ENCODE results near the gene ALPL.
"Not testable (repeated sequence)": the region's sequence is repeated elsewhere in the genome, so short reads cannot be mapped to it uniquely, and the experiment has no call there.

Gene ALPL

DNA sequence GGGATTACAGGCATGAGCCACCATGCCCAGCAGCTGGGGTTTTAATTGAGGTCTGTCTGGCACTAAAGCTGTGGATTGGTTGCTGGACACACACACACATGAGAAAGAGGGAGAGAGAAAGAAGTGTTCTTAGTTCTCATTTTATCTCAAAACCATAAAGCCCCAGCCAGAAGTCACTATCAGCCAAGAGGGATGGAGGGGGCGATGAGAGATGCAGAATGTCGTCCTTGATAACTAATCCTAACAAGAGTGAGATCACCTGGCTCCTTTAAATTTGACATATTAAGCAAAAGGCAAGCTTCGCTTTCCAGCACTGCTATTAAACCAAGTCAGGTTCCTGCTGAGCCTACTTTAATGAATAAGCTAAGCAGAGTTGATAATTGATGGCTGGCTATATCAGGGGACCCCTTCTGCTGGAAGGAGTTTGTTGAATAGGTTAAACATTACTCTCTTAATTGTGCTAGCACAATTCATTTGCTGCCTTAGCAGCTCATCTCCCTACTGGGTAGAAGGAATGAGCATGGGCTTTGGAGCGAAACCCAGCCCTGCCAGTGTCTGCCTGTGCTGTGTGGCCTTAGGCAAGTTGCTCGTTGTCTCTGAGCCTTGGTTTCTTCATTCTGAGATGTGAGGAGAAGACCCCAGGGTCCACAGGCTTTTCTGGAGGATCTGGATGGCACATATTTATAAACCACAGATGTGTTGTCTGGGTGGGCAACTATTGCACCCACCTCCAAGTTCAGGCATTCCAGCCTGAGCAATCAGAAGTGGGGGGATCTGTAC, 50.8 kb downstream of the ALPL start:
- no peak for DNase-seq (ENCODE audit: low read depth in 2 of 2)

DNA sequence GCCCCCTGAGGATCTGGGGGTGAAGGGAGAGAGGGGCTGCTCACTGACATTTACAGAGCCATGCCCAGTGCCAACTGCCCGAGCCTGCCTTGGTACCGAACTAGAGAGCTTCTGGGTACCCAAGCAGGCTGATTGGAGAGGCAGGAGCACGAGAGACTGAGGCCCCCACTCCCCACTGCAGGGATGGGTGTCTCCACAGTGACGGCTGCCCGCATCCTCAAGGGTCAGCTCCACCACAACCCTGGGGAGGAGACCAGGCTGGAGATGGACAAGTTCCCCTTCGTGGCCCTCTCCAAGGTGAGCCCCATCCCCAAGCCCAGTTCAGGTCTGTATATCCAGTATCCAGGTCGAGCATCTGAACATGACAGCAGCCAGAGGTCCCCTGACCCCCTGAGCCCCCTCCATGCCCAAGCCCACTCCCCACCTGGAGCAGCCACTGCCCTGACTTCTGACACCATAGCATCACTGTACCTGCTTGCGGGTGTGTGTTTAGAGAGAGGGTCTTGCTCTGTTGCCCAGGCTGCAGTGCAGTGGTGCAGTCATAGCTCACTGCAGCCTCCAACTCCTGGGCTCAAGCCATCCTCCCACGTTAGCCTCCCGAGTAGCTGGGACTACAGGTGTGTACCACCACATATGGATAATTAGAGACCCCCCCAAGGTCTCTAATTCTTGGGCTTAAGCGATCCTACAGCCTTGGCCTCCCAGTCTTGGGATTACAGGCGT, 51.9 kb downstream of the ALPL start:
- no peak for DNase-seq (ENCODE audit: low read depth in 2 of 2)

DNA sequence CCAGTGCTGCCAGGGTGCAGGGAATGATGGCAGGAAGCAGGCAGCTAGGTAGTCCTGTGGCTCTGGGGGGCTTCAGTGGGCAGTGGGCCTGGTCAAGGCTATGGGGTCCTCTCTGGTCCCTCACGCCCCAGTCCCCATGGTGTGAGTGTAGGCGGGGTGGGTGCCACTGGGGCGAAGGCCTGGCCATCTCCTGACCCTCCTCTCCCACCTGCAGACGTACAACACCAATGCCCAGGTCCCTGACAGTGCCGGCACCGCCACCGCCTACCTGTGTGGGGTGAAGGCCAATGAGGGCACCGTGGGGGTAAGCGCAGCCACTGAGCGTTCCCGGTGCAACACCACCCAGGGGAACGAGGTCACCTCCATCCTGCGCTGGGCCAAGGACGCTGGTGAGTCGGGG, 53.7 kb downstream of the ALPL start:
- DNase-seq (ENCODE audit: low read depth in 2 of 2) = no peak

DNA sequence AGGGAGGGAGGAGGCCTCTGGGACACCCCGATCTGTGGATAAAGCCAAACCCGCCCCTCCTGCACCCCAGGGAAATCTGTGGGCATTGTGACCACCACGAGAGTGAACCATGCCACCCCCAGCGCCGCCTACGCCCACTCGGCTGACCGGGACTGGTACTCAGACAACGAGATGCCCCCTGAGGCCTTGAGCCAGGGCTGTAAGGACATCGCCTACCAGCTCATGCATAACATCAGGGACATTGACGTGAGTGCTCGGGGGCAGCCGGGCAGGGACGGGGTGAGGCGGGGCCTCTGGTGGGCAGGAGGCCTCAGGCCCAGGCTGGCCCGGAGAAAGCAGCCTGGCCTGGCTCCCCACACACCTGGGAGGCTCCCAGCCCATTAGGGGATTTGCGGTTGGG, 54.7 kb downstream of the ALPL start:
- no peak for DNase-seq (ENCODE audit: low read depth in 2 of 2)

DNA sequence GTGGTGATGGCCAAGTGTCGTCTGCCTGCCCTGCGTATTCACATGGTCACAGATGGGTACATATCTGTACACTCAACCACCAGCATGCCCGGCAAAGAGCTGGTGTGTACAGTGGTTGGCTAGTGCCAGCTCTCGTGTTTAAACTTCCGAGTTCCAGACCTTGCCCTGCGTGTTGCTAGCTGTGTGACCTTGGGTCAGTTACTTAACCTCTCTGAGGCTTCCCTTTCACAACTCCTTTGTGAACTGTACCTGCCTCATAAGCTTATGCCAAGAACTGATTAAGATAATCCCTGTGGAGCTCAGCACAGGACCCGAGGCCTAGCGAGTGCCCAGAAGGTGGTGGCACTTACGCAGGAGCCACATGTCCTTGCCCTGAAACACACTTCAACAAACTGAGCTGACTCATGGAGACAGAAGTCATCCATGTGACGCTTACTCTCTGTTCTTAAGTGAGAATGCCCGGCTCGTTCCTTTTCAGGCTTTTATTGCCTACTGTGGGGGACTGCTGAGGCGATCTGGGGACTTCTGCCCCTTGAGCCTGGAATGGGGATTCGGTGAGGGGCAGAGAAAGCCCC, 55.4 kb downstream of the ALPL start:
- no peak for DNase-seq (ENCODE audit: low read depth in 2 of 2)

DNA sequence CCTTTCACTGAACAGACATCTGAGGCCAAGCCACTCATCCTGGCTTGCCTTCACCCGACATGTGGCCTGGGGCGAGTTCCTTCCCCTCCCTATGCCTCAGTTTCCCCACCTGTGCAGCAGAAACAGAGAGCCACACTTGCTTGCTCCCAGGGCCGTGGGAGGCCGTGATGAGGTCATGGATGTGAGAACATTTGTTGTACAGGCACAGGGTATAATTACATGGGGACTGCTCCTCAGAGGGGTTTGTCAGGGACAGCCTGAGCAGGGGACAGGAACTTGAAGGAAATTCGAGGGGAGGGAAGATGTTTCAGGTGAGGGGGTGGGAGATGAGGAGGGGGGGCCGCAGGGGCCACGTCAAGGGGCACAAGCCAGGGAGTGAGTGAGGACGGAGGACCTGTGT, 56.1 kb downstream of the ALPL start:
- no peak for DNase-seq (ENCODE audit: low read depth in 2 of 2)

DNA sequence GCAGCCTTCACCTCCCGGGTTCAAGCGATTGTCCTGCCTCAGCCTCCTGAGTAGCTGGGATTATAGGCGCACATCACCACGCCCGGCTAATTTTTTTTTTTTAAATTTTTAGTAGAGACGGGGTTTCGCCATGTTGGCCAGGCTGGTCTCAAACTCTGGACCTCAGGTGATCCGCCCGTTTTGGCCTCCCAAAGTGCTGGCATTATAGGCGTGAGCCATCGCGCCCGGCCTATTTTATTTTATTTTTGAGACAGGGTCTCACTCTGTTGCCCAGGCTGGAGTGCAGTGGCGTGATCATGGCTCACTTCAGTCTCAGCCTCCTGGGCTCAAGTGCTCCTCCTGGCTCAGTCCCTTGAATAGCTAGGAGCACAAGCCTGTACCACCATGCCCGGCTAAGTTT, 57.1 kb downstream of the ALPL start:
- DNase-seq (ENCODE audit: low read depth in 2 of 2) = not testable (repeated sequence)

DNA sequence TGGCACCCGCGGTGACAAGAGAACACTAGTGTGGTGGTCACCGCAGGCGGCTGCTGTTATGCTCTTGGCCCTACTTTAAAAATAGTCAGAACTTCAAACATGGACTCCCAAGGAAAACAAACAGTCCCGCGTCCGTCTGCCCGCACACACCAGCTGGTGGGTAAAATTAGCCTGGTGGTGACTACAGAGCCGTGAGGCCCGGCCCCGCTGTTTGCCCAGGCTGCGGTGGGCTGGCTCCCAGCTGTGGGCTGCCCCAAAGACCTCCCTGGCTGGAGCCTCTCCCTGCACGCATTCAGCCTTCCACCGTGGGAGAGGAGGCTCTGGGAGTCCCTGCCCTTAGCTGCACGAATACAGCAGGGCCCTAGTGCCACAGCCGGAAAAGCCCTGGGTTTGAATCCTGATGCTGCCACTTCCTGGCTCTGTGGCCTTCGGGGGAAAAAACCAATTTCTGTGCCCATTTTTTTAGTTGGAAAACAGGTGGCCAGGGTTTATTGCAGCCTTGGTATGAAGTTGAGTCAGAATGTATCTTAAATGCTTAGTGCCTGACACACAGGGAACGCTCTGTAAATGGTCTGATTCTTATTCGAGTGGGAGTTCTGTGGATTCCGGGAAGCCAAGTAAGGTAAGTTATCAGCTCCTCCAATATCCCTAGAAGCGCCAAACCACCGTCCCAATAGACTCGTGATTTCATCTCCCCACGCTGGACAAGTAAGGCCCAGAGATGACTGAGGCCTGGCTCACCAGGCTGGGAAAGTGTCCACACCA, 58.2 kb downstream of the ALPL start:
- no peak for DNase-seq (ENCODE audit: low read depth in 2 of 2)

DNA sequence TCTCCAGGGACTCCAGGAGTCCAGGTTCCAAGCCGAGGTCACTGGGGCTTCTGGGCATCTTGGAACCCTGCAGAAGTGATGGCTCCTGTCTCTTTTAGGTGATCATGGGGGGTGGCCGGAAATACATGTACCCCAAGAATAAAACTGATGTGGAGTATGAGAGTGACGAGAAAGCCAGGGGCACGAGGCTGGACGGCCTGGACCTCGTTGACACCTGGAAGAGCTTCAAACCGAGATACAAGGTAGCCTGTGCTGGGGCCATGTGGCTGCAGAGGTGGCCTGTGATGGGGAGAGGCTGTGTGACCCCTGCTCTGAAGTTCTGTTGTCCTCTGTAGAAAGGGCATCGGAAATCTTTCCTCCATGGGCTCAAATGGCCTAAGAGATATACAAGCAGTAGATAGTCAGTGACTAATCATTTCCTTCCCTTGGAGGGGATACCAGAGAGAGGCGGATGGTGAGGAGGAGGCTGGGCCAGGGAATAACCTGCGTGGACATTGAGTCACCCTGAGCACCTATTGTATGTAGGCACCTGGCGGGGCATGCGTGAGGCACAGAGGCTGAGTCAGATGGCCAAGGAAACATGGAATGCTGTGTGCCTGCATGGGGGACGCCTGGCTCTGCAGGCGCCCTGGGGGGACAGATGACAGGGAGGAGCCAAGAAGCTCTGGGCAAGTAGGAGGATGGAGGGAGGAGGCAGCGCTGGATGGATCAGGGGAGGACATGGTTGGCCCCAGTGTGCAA, 59.0 kb downstream of the ALPL start:
- no peak for DNase-seq (ENCODE audit: low read depth in 2 of 2)

DNA sequence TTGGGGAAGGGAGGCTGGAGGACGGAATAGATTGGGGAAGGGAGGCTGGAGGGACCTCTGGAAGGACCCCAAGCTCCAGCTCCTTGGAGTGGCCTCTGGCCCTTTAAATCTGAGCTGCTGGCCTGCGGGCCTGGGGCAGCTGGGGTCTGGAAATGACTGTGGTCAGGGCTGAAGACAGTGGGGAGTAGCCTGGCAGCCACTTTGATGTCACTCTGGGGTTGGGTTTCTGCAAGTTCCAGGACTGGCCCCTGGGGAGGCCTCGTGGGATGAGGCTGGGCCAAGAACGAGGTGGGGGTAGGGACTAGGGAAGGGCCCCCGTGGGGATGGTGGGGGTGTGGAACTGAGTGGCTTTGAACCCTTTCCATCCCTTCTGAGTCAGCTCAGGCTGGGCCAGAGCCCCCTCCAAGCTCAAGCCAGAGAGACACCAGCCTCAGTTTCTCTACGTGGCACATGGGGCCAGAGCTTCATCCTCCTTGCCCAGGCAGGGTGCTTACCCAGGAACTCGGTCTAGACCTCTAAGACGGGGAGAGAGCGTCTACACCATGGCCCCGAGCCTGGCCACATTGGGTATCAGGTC, 59.7 kb downstream of the ALPL start:
- DNase-seq (ENCODE audit: low read depth in 2 of 2) = no peak

DNA sequence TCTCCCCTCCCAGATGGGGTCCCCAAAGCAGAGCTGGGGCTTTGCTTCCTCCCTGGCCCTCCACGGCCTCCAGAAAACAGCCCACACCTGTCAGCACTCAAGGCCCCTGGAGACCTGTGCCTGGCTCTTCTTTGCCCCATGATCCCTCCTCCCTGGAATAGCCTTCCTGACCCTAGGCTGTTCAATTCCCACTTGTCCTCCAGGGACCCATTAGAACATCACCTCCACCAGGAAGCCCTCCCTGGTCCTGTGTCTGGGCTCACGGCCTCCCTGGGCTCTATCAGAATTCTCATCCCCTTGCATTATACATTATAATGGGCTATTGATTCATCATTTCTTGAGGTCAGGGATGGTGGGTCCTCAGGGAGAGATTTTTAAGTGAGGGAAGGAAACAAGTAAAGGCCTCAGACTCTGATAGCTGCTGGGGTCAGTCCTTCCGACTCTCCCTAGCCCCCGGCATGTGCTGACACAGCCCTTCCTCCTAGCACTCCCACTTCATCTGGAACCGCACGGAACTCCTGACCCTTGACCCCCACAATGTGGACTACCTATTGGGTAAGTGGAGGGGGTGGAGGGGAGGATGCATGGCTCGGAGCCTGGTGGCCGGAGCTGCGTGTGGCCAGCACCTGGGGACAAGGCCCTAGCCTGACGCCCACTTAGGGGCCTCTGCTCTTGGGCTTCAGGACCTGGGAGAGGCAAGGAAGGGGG, 60.8 kb downstream of the ALPL start:
- no peak for DNase-seq (ENCODE audit: low read depth in 2 of 2)

DNA sequence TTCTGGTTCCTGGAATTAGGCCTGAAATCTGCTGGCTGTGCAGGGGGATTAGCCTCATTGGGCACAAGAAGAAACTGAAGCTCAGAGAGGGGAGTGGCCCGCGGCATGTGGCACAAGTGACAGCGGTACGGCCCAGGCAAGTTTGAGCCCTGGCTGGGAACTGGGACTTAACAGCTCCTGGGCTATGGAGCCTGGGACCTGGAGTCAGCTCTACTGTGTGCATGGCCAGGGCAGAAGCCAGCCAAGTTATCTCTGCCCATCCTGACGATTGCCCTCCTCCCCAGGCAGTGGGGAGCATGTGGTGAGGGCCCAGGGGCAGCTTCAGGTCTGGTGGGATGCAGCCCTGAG, 61.3 kb downstream of the ALPL start:
- no peak for DNase-seq (ENCODE audit: low read depth in 2 of 2)

DNA sequence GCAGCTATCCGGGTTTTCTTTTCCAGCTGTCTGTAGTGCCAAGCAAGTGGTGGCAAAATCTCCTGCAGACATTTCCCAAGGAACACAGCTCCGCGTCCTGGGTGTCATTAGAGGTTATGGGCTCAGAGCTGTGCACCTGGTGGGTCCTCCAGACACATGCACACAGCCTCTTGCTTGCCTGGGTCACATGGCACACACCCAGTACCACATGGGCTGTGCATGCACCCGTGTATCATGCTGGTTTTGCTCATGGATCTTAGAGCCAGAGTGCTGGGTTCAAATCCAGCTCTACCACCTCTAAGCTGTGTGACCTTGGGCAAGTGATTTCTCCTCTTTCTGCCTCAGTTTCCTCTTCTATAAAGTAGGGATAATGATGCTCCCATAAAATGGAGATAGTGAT, 61.7 kb downstream of the ALPL start:
- no peak for DNase-seq (ENCODE audit: low read depth in 2 of 2)

DNA sequence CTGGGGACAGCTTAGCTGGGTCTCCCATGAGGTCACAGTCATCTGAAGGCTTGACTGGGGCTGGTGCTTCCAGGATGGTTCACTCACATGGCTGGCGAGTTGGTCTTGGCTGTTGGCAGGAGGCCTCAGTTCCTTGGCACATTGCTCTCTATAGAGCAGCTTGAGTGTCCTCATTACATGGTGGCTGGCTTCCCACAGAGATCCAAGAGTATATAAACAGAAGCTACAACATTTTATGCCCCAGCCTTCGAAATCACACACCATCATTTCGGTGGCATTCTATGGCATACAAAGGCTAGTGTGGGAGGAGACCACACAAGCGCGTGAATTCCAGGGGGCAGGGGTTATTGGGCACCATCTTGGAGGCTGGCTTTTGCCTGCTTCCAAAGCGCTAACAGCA, 63.0 kb downstream of the ALPL start:
- no peak for DNase-seq (ENCODE audit: low read depth in 2 of 2)

DNA sequence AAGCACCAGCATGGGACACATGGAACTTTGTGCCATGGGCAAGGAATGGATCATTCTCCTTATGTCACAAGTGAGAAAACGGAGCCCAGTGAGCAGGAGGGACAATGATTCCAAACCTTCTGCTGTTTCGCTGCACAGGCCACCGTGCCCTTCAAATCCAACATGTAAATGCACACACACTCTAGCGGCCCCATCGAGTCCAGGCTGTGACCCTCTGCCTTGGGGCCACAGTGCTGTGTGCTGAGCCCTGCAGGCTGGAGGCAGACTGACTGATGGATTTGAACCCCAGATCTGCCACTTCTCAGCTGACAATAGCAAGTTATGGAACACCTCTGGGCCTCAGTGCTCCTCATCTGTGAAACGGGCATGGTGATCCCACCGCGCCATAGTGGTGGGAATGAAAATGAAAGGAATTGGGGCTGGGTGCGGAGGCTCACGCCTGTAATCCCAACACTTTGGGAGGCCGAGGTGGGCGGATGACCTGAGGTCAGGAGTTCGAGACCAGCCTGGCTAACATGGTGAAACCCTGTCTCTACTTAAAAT, 63.6 kb downstream of the ALPL start:
- DNase-seq (ENCODE audit: low read depth in 2 of 2) = no peak

DNA sequence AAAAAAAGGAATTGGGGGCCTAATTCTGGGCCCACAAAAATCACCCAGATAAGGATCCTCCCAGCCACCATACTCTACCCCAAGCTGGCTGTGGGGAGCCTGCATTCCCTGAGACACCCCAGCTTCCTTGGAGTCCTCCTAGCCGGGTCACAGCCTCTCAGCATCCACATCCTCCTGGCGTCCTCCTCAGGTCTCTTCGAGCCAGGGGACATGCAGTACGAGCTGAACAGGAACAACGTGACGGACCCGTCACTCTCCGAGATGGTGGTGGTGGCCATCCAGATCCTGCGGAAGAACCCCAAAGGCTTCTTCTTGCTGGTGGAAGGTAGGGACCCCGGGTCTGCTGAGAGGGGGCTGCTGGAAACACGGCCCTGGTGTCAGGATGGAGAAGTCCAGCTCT, 64.3 kb downstream of the ALPL start:
- no peak for DNase-seq (ENCODE audit: low read depth in 2 of 2)

DNA sequence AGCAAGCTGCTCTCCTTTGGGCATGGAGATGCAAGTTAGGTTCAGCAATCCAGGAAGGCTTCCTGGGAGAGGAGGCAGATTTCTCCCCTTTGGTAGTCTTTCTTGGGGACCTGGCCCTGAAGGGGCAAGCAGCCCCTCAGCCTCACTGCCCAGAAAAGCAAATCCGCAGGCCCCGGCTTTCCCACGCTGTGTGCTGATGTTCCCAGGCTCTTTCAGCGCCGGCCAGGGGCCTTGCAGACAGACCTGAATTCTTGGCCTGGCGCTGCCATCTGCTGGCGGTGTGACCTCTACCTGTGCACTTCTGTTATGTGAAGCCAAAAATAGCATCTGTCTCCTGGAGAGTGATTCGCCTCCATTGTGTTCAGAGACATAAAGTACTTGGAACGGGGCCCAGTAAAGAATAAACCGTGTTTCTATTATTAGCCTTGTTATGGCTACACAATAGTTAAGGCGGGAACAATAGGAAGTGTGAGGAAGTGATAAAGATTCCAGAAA, 64.8 kb downstream of the ALPL start:
- DNase-seq (ENCODE audit: low read depth in 2 of 2) = peak in 1 of 2 donors; percentile 11

DNA sequence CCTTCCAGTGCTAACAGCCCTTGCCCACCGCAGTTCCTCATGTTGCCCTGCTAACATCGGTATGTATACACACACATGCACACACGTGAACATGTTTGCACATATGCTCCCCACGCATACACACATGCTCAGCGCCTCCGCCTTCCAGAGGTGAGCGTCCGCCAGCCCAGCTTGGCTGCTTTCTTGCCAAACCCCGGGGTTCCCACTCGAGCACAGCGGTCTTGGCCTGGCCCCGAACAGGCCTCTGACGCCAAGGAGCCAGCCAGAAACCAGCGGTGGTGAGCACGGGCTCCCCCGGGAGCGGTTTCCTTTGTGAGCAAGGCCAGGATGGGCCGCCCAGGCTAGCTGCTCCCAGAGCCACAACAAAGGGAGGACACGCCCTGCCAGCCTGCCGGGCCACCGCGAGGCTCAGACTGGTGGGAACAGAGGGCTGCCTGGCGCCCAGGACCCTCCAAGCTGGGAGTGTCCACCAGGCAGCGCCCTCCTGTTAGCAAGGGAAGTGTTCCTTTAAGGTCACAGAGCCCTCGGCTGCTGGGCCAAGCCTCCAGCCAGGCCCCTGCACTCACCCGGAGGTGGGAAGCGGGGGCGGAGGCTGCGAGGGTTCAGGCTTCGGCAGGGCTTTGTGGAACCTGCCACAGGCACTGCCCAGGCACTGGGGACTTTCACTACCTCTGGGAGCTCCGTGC, 65.4 kb downstream of the ALPL start:
- DNase-seq (ENCODE audit: low read depth in 2 of 2) = no peak

DNA sequence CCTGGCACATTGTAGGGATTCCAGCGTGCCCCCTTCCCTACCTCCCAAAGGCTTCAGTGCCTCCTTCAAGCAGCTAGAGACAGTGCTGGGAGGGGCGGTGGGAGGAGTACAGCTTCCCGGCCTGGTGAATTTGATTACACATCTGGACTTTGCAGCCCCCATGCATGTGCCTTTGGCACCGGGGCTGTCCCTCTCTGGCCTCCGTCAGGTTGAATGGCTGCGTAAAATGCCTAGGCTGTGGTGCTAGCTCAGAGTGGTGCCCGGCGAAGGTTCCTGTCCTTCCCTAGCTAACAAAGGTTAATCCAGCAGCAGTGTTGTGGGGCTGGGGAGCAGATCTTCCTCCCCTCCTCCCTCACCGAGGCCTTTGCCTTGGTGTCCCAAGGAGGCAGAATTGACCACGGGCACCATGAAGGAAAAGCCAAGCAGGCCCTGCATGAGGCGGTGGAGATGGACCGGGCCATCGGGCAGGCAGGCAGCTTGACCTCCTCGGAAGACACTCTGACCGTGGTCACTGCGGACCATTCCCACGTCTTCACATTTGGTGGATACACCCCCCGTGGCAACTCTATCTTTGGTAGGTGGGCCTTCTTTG, 66.2 kb downstream of the ALPL start:
- DNase-seq (ENCODE audit: low read depth in 2 of 2) = no peak
